WI38 (cell line): ENCODE results near the gene MEI4.
A peak's percentile ranks its signal among the peaks of the same experiment; 100 is the strongest.

ENCODE experiments used
- H3K4me3 ChIP-seq: 2 replicates; pipeline ENCODE4 v1.5.1; 2011; ENCODE audit warnings: low read depth, mild to moderate bottlenecking, control low read depth, low read length
- CTCF ChIP-seq: IDR thresholded peaks from 2 replicates; pipeline ENCODE4 v1.5.1; 2012; ENCODE audit warnings: low read depth, mild to moderate bottlenecking, control low read depth, low read length

Gene MEI4

GRCh38 chr6:77893391-77893790, 240.6 kb downstream of the MEI4 start:
- no peak for TF ChIP-seq CTCF
- no peak overlapping the region for H3K4me3 ChIP-seq

GRCh38 chr6:77906070-77906469, 253.2 kb downstream of the MEI4 start:
- TF ChIP-seq CTCF = no peak
- no peak overlapping the region for H3K4me3 ChIP-seq

GRCh38 chr6:77910826-77911225, 258.0 kb downstream of the MEI4 start:
- TF ChIP-seq CTCF = no peak
- no peak overlapping the region for H3K4me3 ChIP-seq

GRCh38 chr6:77926198-77926751, 273.4 kb downstream of the MEI4 start:
- peak; percentile 17; the same call in 1 of the 2 replicates for TF ChIP-seq CTCF
- H3K4me3 ChIP-seq = no peak overlapping the region

- TF ChIP-seq CTCF = no peak
- no peak overlapping the region for H3K4me3 ChIP-seq
Measured at GRCh38 chr6:77930382-77930781, 277.5 kb downstream of the MEI4 start.

- H3K4me3 ChIP-seq = no peak overlapping the region
- no peak for TF ChIP-seq CTCF
Measured at GRCh38 chr6:77930952-77931351, 278.1 kb downstream of the MEI4 start.

GRCh38 chr6:77962070-77962469, 309.2 kb downstream of the MEI4 start:
- TF ChIP-seq CTCF = no peak

More at GRCh38 chr6:77962070-77962469, 309.2 kb downstream of the MEI4 start:
- no peak overlapping the region for H3K4me3 ChIP-seq
